Breast epithelium (tissue), 4 donors: Measurements from ENCODE around the gene KLF15. TPM values are rescaled to one million over a fixed set of nuclear protein-coding genes. Genes with fewer than 3 reads are reported as not detected.

ENCODE experiments used
- DNase-seq, 2 donors: peaks; one replicate each; pipeline ENCODE4 v3.0.0-alpha.2; 2019; ENCODE audit warnings: low spot score in 2 of 2
- H3K27ac ChIP-seq, 2 donors: fragments of 200-600 bp; sonication (generic) in 1 of 2; one replicate each; pipeline ENCODE4 v1.5.1; 2016 to 2019; ENCODE audit warnings: mild to moderate bottlenecking in 1 of 2
- H3K27me3 ChIP-seq, 2 donors: fragments of 200-600 bp; sonication (generic) in 1 of 2; one replicate each; pipeline versions ENCODE4 v1.5.1 to v1.6.0; 2017 to 2019; ENCODE audit warnings: control low read depth in 1 of 2, mild to moderate bottlenecking in 1 of 2
- H3K36me3 ChIP-seq: fragments of 200-600 bp; one replicate; pipeline ENCODE4 v1.5.1; 2019
- H3K4me1 ChIP-seq, 2 donors: fragments of 200-600 bp; sonication (generic); one replicate each; pipeline ENCODE4 v1.5.1; 2016 to 2019; ENCODE audit warnings: control low read depth in 1 of 2
- H3K4me3 ChIP-seq, 3 donors: fragments of 200-600 bp; sonication (generic); 1 replicate in 2 of 3; 2 replicates in 1 of 3; pipeline ENCODE4 v1.5.1; 2016 to 2019; ENCODE audit warnings: mild to moderate bottlenecking in 3 of 3, moderate library complexity in 2 of 3
- H3K9me3 ChIP-seq, 2 donors: fragments of 200-600 bp; sonication (generic) in 1 of 2; one replicate each; pipeline ENCODE4 v1.5.1; 2016 to 2019; ENCODE audit warnings: control low read depth in 1 of 2
- POLR2A ChIP-seq: fragments of 450-650 bp; IDR thresholded peaks from one replicate; pipeline ENCODE4 v1.6.1; 2016; ENCODE audit warnings: antibody characterized with exemption, mild to moderate bottlenecking, moderate library complexity
- POLR2AphosphoS5 ChIP-seq, 3 donors: sonication (generic); formaldehyde crosslinking; IDR thresholded peaks; one replicate each; pipeline ENCODE4 v1.6.1; 2017; ENCODE audit warnings: antibody characterized with exemption in 3 of 3
- intact Hi-C: fragments of 100-400 bp; cut with DNase I; formaldehyde crosslinking; loops from one replicate; pipeline ENCODE4 v1.15.1; 2023; ENCODE audit warnings: low total_unique reads
- total RNA-seq, 3 donors: library from RNA; depleted of rRNA; stranded (reverse); fragments of >200 nt; gene quantifications; one replicate each; pipeline ENCODE4 v1.1.0, GENCODE V29; 2016
- TF ChIP-seq, protein P1 (sequence below), 3 donors: fragments of 450-650 bp; IDR thresholded peaks; one replicate each; pipeline ENCODE4 v1.5.1; 2016 to 2017; ENCODE audit warnings: antibody characterized with exemption in 3 of 3, mild to moderate bottlenecking in 3 of 3, moderate library complexity in 3 of 3

The KLF15 gene
- total RNA-seq, 3 donors from 2014 or later = 36.3 to 129 (median 44.2) TPM

DNA sequence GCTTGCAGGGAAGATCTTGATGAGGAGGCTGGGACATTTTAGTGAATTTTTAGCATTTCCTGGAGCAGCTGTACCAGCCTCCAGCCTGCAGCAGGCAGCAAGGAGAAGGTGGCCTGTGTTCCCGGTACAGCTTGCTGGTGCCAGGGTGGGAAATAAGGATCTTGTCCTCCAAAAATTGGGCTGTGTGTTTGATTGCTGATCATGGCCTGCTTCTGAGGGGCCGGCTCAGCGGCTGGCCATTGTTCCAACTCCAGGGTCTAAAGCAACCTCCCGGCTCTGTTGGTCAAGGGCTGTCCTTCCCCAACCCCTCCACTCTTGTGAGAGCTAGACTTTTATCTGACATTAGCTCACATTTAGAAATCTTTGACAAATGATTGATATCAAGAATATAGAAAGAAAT lies 42.5 kb upstream of the KLF15 start:
- TF ChIP-seq, protein P1, sequence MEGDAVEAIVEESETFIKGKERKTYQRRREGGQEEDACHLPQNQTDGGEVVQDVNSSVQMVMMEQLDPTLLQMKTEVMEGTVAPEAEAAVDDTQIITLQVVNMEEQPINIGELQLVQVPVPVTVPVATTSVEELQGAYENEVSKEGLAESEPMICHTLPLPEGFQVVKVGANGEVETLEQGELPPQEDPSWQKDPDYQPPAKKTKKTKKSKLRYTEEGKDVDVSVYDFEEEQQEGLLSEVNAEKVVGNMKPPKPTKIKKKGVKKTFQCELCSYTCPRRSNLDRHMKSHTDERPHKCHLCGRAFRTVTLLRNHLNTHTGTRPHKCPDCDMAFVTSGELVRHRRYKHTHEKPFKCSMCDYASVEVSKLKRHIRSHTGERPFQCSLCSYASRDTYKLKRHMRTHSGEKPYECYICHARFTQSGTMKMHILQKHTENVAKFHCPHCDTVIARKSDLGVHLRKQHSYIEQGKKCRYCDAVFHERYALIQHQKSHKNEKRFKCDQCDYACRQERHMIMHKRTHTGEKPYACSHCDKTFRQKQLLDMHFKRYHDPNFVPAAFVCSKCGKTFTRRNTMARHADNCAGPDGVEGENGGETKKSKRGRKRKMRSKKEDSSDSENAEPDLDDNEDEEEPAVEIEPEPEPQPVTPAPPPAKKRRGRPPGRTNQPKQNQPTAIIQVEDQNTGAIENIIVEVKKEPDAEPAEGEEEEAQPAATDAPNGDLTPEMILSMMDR (IDR thresholded peaks at IDR 0.05) = no peak
- TF ChIP-seq POLR2A (no peak), POLR2AphosphoS5 (IDR thresholded peaks at IDR 0.05) (no peak)
- H3K9me3 ChIP-seq = no peaks in the 10 kb centered on the region
- H3K36me3 ChIP-seq = no peaks in the 10 kb centered on the region
- peak overlapping the region; percentile 7 to 52 for H3K27ac ChIP-seq
- peaks cover 0 to 5% of the 10 kb centered on the region in 2 donors for H3K27me3 ChIP-seq
- H3K4me1 ChIP-seq = no peaks in the 10 kb centered on the region
- DNase-seq = no peak
- intact Hi-C loops = no loop called here
- H3K4me3 ChIP-seq = no peak overlapping the region

DNA sequence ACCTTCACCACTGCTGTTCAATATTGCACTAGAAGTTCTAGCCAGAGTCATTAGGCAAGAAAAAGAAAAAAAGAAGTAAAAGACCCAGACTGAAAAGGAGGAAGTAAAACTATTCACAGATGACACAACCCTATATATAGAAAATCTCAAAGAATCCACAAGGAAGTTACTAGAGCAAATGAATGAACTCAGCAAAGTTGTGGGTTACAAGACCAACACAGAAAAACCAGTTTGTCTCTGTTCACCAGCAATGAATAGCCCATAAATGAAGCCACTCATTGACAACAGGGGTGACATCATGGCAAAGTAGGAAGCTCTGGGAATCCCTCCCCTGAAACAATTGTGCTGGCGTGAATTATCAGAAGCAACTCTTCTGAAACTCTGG lies 42.1 kb upstream of the KLF15 start:
- Histone ChIP-seq H3K9me3 (no peaks in the 10 kb centered on the region), H3K4me3 (no peak overlapping the region), H3K27ac (peak overlapping the region; percentile 52 to 70), H3K36me3 (no peaks in the 10 kb centered on the region), H3K4me1 (no peaks in the 10 kb centered on the region), H3K27me3 (peaks cover 0 to 8% of the 10 kb centered on the region in 2 donors)
- intact Hi-C loops = no loop called here
- DNase-seq = no peak
- no peak for TF ChIP-seq POLR2A
- TF ChIP-seq POLR2AphosphoS5 (IDR thresholded peaks at IDR 0.05) = peak in 1 of 3 donors; percentile 15

DNA sequence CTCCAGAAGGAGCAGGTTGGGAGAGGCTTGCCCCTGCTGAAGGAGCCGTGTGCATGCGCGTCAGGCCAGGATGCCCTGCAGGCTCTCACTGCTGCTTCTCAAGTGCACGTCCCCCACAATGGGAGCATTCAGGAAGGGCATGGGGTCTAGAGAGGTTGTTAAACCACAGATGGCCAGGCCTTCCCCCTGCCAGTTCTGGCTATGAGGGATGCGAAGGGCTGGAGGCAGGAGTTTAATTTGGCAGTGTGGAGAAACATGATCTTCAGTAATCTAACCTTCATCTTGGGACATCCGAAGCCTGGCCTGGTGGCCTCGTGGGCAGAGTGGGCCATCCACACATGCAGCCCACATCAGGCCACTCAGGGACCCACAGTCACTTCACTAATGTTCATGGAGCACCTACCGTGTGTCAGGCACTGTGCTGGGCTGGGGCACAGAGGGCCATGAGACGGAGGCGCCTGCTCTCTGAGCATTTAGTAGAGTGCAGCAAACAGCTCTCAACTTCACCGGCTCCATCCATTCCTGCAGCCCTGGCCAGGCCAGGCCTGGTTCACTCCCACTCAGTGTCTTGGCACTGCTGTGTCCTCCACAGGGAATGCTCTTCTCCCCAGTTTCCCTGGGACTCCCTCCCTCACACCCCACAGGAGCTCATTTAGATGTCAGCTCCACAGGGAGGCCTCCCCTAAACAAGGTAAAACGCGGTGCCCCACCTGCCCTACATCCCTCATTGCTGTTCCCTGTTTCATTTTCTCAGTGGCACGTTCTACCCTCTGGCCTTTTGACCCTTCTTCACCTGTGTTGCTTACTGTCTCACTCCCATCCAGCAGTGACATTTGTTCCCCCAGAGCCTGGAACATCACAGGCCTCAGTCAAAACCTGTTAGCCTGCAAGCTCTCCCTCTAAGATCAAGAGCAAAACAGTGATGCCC lies 41.5 kb upstream of the KLF15 start:
- Histone ChIP-seq H3K4me1 (no peaks in the 10 kb centered on the region), H3K9me3 (no peaks in the 10 kb centered on the region), H3K36me3 (no peaks in the 10 kb centered on the region), H3K27me3 (peaks cover 0 to 8% of the 10 kb centered on the region in 2 donors), H3K27ac (peak overlapping the region; percentile 12 to 70), H3K4me3 (no peak overlapping the region)
- TF ChIP-seq, protein P1 (IDR thresholded peaks at IDR 0.05) = no peak
- TF ChIP-seq POLR2AphosphoS5 (IDR thresholded peaks at IDR 0.05) (no peak), POLR2A (no peak)
- intact Hi-C loops = no loop called here
- DNase-seq = no peak

DNA sequence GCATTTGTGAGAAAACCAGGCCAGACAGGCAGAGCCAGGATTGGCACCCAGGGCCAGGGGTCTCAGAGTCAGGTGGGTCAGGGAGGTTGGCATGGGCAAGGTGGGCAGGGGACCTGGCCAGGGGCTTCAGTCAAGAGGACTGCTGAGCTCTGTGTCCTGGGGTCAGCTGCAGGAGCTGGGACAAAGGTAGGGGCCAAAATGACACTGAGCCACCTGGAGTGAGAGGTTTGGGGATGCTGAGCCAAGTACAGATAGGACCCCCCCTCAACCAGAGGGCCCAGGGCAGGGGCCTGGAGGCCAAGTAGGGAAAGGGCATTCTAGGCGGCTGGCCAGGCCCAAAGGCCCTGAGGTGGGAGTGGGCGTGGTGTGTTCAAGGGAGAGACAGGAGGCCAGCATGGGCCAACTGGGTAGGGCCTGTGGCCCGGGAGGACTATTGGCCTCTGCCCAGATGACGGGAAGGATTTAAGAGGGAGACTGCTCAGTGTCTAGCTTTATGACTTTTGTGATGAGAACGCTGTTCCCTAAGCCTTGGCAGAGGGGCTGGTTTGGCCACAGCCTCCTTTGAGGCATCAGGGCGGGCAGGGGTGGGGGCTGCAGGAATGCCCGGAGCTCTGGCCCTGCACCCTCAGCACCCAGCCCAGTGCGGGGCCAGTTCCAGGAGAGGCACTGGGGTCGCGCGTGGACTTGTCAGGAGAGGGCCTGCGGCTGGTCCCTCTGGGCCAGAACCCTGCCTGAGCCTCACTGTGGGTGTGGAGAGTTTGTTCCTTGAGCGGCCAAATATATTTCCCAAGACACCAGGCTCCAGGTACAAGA lies 40.6 kb upstream of the KLF15 start:
- no peak overlapping the region for H3K4me3 ChIP-seq
- H3K4me1 ChIP-seq = no peaks in the 10 kb centered on the region
- H3K36me3 ChIP-seq = no peaks in the 10 kb centered on the region
- peaks cover 0 to 8% of the 10 kb centered on the region in 2 donors for H3K27me3 ChIP-seq
- intact Hi-C loops = no loop called here
- peak overlapping the region in 1 of 2 donors; percentile 27 for H3K27ac ChIP-seq
- DNase-seq = peak in 1 of 2 donors; percentile 49
- TF ChIP-seq POLR2A (no peak), POLR2AphosphoS5 (IDR thresholded peaks at IDR 0.05) (no peak)
- TF ChIP-seq, protein P1 (IDR thresholded peaks at IDR 0.05) = no peak
- H3K9me3 ChIP-seq = no peaks in the 10 kb centered on the region

DNA sequence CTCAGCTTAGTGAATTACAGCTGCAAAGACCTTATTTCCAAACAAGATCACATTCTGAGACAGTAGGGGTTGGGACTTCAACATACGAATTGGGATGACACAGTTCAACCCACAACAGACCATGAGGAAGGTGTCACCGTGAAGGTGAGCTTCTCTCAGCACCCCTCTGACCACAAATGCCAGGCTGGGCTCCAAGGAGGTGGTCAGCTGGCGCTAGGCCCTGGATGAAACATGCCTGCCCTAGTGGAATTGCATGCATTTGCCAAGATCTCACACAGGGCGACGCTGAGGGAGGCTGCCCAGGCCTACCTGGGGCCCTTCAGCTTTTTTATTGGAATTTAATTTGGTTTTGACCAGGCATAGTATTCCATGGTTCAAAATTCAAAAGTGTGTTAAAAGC lies 39.3 kb upstream of the KLF15 start:
- no peaks in the 10 kb centered on the region for H3K36me3 ChIP-seq
- no peaks in the 10 kb centered on the region for H3K4me1 ChIP-seq
- H3K9me3 ChIP-seq = no peaks in the 10 kb centered on the region
- H3K27ac ChIP-seq = no peak overlapping the region
- TF ChIP-seq POLR2A (no peak), POLR2AphosphoS5 (IDR thresholded peaks at IDR 0.05) (no peak)
- TF ChIP-seq, protein P1 (IDR thresholded peaks at IDR 0.05) = no peak
- H3K4me3 ChIP-seq = no peak overlapping the region
- H3K27me3 ChIP-seq = peaks cover 0 to 8% of the 10 kb centered on the region in 2 donors
- intact Hi-C loops = no loop called here
- no peak for DNase-seq
